SK-N-SH (cell line): ENCODE results near the gene MRPL17. TPM values are rescaled to one million over a fixed set of nuclear protein-coding genes. Genes with fewer than 3 reads are reported as not detected.

ENCODE experiments used
- CTCF ChIA-PET: fragments of 300-600, 350-600 bp; formaldehyde crosslinking; extraction: SDS; loops from one replicate; lab custom pipeline; 2021; lab: Yijun Ruan, JAX
- POLR2A ChIA-PET: fragments of 350-600 bp; sonication (Branson Sonifier 250); formaldehyde crosslinking; extraction: SDS; loops from one replicate; lab custom pipeline; 2020; ENCODE audit warnings: antibody characterized with exemption, inconsistent platforms; lab: Yijun Ruan, JAX
- DNase-seq: peaks from one replicate; pipeline ENCODE4 v3.0.0; 2012
- H2AFZ ChIP-seq: fragments of 200-600 bp; sonication (generic); 2 replicates; pipeline ENCODE4 v1.8.1; 2016; ENCODE audit warnings: antibody characterized with exemption, mild to moderate bottlenecking, low read depth
- H3F3A ChIP-seq: fragments of 200-600 bp; sonication (generic); replicated peaks from 2 replicates; pipeline ENCODE3; 2016; ENCODE audit warnings: antibody characterized with exemption, mild to moderate bottlenecking; ENCODE audit not compliant: insufficient read depth
- H3K27ac ChIP-seq, 2 experiments: fragments of 200-500 bp in 1 of 2; fragments of 200-600 bp in 1 of 2; sonication (Bioruptor generic) in 1 of 2; sonication (generic), shearing (Covaris generic) in 1 of 2; 2 replicates each; pipeline versions ENCODE4 v1.5.1 to v1.6.1; 2014 to 2016; ENCODE audit warnings: low read depth in 2 of 2, inconsistent platforms in 1 of 2, low read length in 1 of 2, mild to moderate bottlenecking in 1 of 2, mixed read lengths in 1 of 2
- H3K27me3 ChIP-seq: fragments of 200-600 bp; sonication (generic), shearing (Covaris generic); 2 replicates; pipeline ENCODE4 v1.6.1; 2016; ENCODE audit warnings: mixed run types; ENCODE audit not compliant: insufficient read depth
- H3K36me3 ChIP-seq, 2 experiments: fragments of 200-500 bp in 1 of 2; fragments of 200-600 bp in 1 of 2; sonication (Bioruptor generic) in 1 of 2; sonication (generic) in 1 of 2; replicated peaks in 1 of 2; 2 replicates each; pipeline versions ENCODE3 to v1.5.1; 2014 to 2016; ENCODE audit warnings: low read length in 1 of 2, mild to moderate bottlenecking in 1 of 2; ENCODE audit not compliant: insufficient read depth in 2 of 2, control insufficient read depth in 1 of 2
- H3K4me1 ChIP-seq, 2 experiments: fragments of 200-500 bp in 1 of 2; fragments of 200-600 bp in 1 of 2; sonication (Bioruptor generic) in 1 of 2; sonication (generic), shearing (Covaris generic) in 1 of 2; 2 replicates each; pipeline versions ENCODE4 v1.5.1 to v1.6.1; 2014 to 2016; ENCODE audit warnings: low read depth in 1 of 2, low read length in 1 of 2, mixed run types in 1 of 2; ENCODE audit not compliant: insufficient read depth in 2 of 2, control insufficient read depth in 1 of 2
- H3K4me2 ChIP-seq: fragments of 200-600 bp; sonication (generic), shearing (Covaris generic); 2 replicates; pipeline ENCODE4 v1.6.1; 2017; ENCODE audit warnings: mixed run types
- H3K4me3 ChIP-seq, 2 experiments: fragments of 200-500 bp in 1 of 2; fragments of 200-600 bp in 1 of 2; sonication (Bioruptor generic) in 1 of 2; sonication (generic), shearing (Covaris generic) in 1 of 2; 2 replicates each; pipeline versions ENCODE4 v1.5.1 to v1.8.1; 2014 to 2016; ENCODE audit warnings: low read depth in 2 of 2, inconsistent platforms in 1 of 2, low read length in 1 of 2, mild to moderate bottlenecking in 1 of 2, mixed read lengths in 1 of 2, moderate library complexity in 1 of 2
- H3K79me2 ChIP-seq: fragments of 200-600 bp; sonication (generic); 2 replicates; pipeline ENCODE4 v1.8.1; 2017; ENCODE audit warnings: mild to moderate bottlenecking; ENCODE audit not compliant: insufficient read depth
- H3K9ac ChIP-seq: fragments of 200-600 bp; sonication (generic); 2 replicates; pipeline ENCODE4 v1.6.1; 2017; ENCODE audit warnings: mixed run types
- H3K9me2 ChIP-seq: fragments of 200-600 bp; sonication (generic); 2 replicates; pipeline ENCODE4 v1.6.1; 2017; ENCODE audit warnings: mixed run types
- H3K9me3 ChIP-seq: fragments of 200-600 bp; sonication (generic); 2 replicates; pipeline ENCODE4 v1.6.1; 2017; ENCODE audit warnings: mixed run types, mild to moderate bottlenecking, moderate library complexity
- H4K20me1 ChIP-seq: fragments of 200-600 bp; sonication (generic); 2 replicates; pipeline ENCODE4 v1.6.1; 2017; ENCODE audit warnings: mild to moderate bottlenecking, mixed run types; ENCODE audit not compliant: insufficient read depth
- CHD2 ChIP-seq: fragments of 150-350 bp; IDR thresholded peaks from 2 replicates; pipeline ENCODE4 v1.6.1; 2018; ENCODE audit warnings: low read length; ENCODE audit not compliant: partially characterized antibody
- CTCF ChIP-seq: fragments of 200-600 bp; sonication (generic); IDR thresholded peaks from 2 replicates; pipeline ENCODE4 v1.6.1; 2017; ENCODE audit warnings: antibody characterized with exemption, mild to moderate bottlenecking, moderate library complexity
- EZH2phosphoT487 ChIP-seq: fragments of 200-600 bp; sonication (generic); IDR thresholded peaks from 2 replicates; pipeline ENCODE4 v1.6.1; 2017; ENCODE audit warnings: low read depth, mixed run types, mild to moderate bottlenecking, antibody characterized with exemption, moderate library complexity, borderline replicate concordance
- FOSL2 ChIP-seq: IDR thresholded peaks from 2 replicates; pipeline ENCODE4 v1.4.0; 2012; ENCODE audit warnings: low read depth, mild to moderate bottlenecking, moderate library complexity, borderline replicate concordance
- FOXM1 ChIP-seq: IDR thresholded peaks from 2 replicates; pipeline ENCODE4 v1.4.0; 2012; ENCODE audit warnings: low read depth, mild to moderate bottlenecking
- GABPA ChIP-seq: IDR thresholded peaks from 2 replicates; pipeline ENCODE4 v1.4.0; 2012; ENCODE audit warnings: low read depth, mild to moderate bottlenecking
- IRF3 ChIP-seq: fragments of 150-350 bp; IDR thresholded peaks from 2 replicates; pipeline ENCODE4 v1.6.1; 2016; ENCODE audit warnings: mild to moderate bottlenecking, low read depth, low read length
- JUND ChIP-seq: IDR thresholded peaks from 2 replicates; pipeline ENCODE4 v1.4.0; 2012
- MAX ChIP-seq: IDR thresholded peaks from 2 replicates; pipeline ENCODE4 v1.4.0; 2012; ENCODE audit warnings: low read depth
- NFIC ChIP-seq: IDR thresholded peaks from 2 replicates; pipeline ENCODE4 v1.4.0; 2012; ENCODE audit warnings: borderline replicate concordance
- RFX5 ChIP-seq: IDR thresholded peaks from 2 replicates; pipeline ENCODE4 v1.6.1; 2012; ENCODE audit warnings: mild to moderate bottlenecking, improper control_type of control experiment, low read length
- TAF1 ChIP-seq: IDR thresholded peaks from 2 replicates; pipeline ENCODE4 v1.6.1; 2012; ENCODE audit warnings: low read depth, mild to moderate bottlenecking, low read length, moderate library complexity, borderline replicate concordance
- WGBS: methylation state at CpG from one replicate; pipeline ENCODE4 v1.1.6; 2017; ENCODE audit warnings: low lambda C conversion rate; 5-methylcytosine and 5-hydroxymethylcytosine counted together
- polyA plus RNA-seq, 3 experiments: library from polyadenylated mRNA; depleted of rRNA; stranded (reverse); fragments of >200 nt; gene quantifications; 2 replicates each; pipeline ENCODE4 v1.2.3, GENCODE V29; 2012
- TF ChIP-seq, protein P1 (sequence below): fragments of 150-350 bp; IDR thresholded peaks from 2 replicates; pipeline ENCODE4 v1.6.1; 2017; ENCODE audit warnings: antibody characterized with exemption, low read length, low read depth, borderline replicate concordance

The MRPL17 gene
- polyA plus RNA-seq, 1 of the 3 experiments (the other 2 are of a cell fraction) = 88.6 TPM

DNA sequence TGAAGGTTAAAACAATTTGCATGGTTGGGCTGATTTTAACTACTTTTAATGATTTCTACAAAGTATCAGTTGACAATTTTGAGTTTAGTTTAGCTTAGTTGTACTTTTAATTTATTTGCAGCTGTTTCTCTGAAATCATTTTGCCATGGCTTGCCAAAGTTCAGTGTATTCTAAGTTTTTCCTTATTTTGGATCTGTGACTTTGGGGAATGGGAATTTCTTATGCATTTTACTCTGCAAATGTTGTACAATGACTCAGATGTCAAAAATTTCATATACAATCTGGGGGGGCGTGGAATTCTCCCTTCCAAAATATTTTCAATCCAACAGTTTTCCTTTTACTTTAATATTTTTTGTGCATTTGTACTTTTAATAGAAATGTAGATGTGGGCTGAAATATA lies 18.6 kb downstream of the MRPL17 start:
- H3K4me2 ChIP-seq = no peak overlapping the region
- CTCF ChIA-PET = interaction anchor here (0.5 to 1.4 kb wide), 4 partner anchors 43 to 286 kb away, joined by 3 read pairs; no protein-coding TSS in a partner anchor
- H3K79me2 ChIP-seq = no peaks in the 10 kb centered on the region
- 15% methylated on average over 1 of the region's 1 CpG for WGBS
- H3F3A ChIP-seq = peaks cover 6% of the 10 kb centered on the region
- no peaks in the 10 kb centered on the region for H4K20me1 ChIP-seq
- H3K4me3 ChIP-seq = no peak overlapping the region
- H2AFZ ChIP-seq = no peak overlapping the region
- TF ChIP-seq FOXM1 (no peak), TAF1 (no peak), RFX5 (no peak), EZH2phosphoT487 (no peak), FOSL2 (no peak), JUND (no peak), CHD2 (no peak)
- TF ChIP-seq, protein P1, sequence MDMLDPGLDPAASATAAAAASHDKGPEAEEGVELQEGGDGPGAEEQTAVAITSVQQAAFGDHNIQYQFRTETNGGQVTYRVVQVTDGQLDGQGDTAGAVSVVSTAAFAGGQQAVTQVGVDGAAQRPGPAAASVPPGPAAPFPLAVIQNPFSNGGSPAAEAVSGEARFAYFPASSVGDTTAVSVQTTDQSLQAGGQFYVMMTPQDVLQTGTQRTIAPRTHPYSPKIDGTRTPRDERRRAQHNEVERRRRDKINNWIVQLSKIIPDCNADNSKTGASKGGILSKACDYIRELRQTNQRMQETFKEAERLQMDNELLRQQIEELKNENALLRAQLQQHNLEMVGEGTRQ = no peak
- H3K36me3 ChIP-seq = no peaks in the 10 kb centered on the region
- POLR2A ChIA-PET = no interaction called here
- DNase-seq = no peak
- H3K9ac ChIP-seq = no peak overlapping the region
- H3K27me3 ChIP-seq = no peaks in the 10 kb centered on the region
- no peaks in the 10 kb centered on the region for H3K9me2 ChIP-seq
- no peaks in the 10 kb centered on the region for H3K4me1 ChIP-seq
- no peak overlapping the region for H3K27ac ChIP-seq
- H3K9me3 ChIP-seq = no peaks in the 10 kb centered on the region

DNA sequence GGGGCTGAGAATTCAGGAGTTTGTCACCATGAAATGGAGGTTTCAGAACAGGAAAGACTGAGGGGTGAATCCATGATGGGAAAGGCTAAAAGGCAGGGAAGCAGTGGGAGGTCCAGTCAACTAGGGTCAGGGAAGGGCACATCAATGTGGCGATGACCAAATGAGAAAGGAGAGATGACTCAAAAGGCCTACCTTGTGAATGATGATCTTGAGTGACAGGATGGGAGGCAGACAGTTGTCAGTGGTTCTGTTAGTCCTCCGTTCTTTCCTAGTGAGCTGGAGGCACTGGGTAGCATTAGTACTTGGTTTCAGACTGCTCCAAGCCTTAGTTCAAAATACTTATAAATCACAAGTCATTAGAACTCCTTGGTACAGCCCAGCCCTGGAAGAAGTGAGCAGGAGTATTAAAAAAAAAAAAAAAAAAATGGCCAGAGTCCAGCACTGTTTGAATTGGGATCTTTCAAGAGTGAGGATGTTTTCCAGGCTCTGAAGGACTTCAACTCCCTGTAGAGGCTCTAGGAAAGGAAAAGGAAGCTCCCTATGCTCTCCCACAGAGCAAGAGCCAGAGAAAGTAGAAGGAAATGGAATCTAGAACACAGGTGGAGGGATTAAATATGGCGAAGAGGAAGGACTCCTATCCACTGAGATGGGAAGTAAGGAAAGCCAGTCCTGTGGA lies 19.2 kb downstream of the MRPL17 start:
- ChIA-PET CTCF (interaction anchor here (1.3 kb wide), 1 partner anchor 133 kb away, joined by 3 read pairs; no protein-coding TSS in a partner anchor), POLR2A (interaction anchor here (0.7 kb wide), 1 partner anchor 1949 kb away, joined by 3 read pairs; no protein-coding TSS in a partner anchor)
- H3F3A ChIP-seq = peaks cover 6% of the 10 kb centered on the region
- H3K9me3 ChIP-seq = no peaks in the 10 kb centered on the region
- H3K36me3 ChIP-seq = no peaks in the 10 kb centered on the region
- no peaks in the 10 kb centered on the region for H3K79me2 ChIP-seq
- H4K20me1 ChIP-seq = no peaks in the 10 kb centered on the region
- H3K9ac ChIP-seq = no peak overlapping the region
- no peak for DNase-seq
- TF ChIP-seq MAX (no peak), IRF3 (no peak), GABPA (no peak), NFIC (no peak), CTCF (no peak)
- 88% methylated on average over 3 of the region's 3 CpGs for WGBS
- no peak overlapping the region for H3K27ac ChIP-seq
- no peak overlapping the region for H3K4me2 ChIP-seq
- H2AFZ ChIP-seq = no peak overlapping the region
- no peaks in the 10 kb centered on the region for H3K4me1 ChIP-seq
- H3K27me3 ChIP-seq = no peaks in the 10 kb centered on the region
- H3K4me3 ChIP-seq = no peak overlapping the region
- H3K9me2 ChIP-seq = no peaks in the 10 kb centered on the region
